Liver (tissue), 9 donors: Measurements from ENCODE around the gene DDX31. TPM values are rescaled to one million over a fixed set of nuclear protein-coding genes. Genes with fewer than 3 reads are reported as not detected.
"Not testable (repeated sequence)": the region's sequence is repeated elsewhere in the genome, so short reads cannot be mapped to it uniquely, and the experiment has no call there.

ENCODE experiments used
- DNase-seq: peaks from one replicate; pipeline ENCODE4 v3.0.0-alpha.2; 2017; ENCODE audit warnings: low spot score
- H3K27ac ChIP-seq, 2 donors: one replicate each; pipeline ENCODE4 v1.7.0; 2013; ENCODE audit warnings: inconsistent platforms in 2 of 2, low read length in 2 of 2, control low read depth in 1 of 2, low read depth in 1 of 2, mild to moderate bottlenecking in 1 of 2
- H3K27me3 ChIP-seq, 4 donors: one replicate each; pipeline versions ENCODE4 v1.6.1 to v1.7.0; 2013; ENCODE audit warnings: low read length in 3 of 4, inconsistent platforms in 1 of 4, mild to moderate bottlenecking in 1 of 4, moderate library complexity in 1 of 4; ENCODE audit not compliant: control insufficient read depth in 4 of 4, insufficient read depth in 4 of 4
- H3K36me3 ChIP-seq, 4 donors: one replicate each; pipeline versions ENCODE4 v1.6.1 to v1.7.0; 2013; ENCODE audit warnings: low read length in 3 of 4, mild to moderate bottlenecking in 3 of 4, low read depth in 1 of 4, moderate library complexity in 1 of 4; ENCODE audit not compliant: control insufficient read depth in 4 of 4, insufficient read depth in 3 of 4
- H3K4me1 ChIP-seq, 4 donors: one replicate each; pipeline versions ENCODE4 v1.6.1 to v1.7.0; 2013; ENCODE audit warnings: low read length in 3 of 4, mild to moderate bottlenecking in 3 of 4, moderate library complexity in 1 of 4; ENCODE audit not compliant: control insufficient read depth in 4 of 4, insufficient read depth in 4 of 4
- H3K4me3 ChIP-seq, 3 donors: one replicate each; pipeline versions ENCODE4 v1.6.1 to v1.7.0; 2013; ENCODE audit warnings: low read length in 3 of 3, control low read depth in 1 of 3, low read depth in 1 of 3, mild to moderate bottlenecking in 1 of 3
- H3K9ac ChIP-seq, 2 donors: one replicate each; pipeline ENCODE4 v1.7.0; 2013; ENCODE audit warnings: low read length in 2 of 2, mild to moderate bottlenecking in 2 of 2, moderate library complexity in 2 of 2, control low read depth in 1 of 2, low read depth in 1 of 2
- H3K9me3 ChIP-seq, 4 donors: one replicate each; pipeline versions ENCODE4 v1.6.1 to v1.7.0; 2013; ENCODE audit warnings: low read length in 3 of 4; ENCODE audit not compliant: control insufficient read depth in 4 of 4
- EGR1 ChIP-seq, 2 donors: IDR thresholded peaks; 2 replicates each; pipeline ENCODE4 v1.6.1; 2016 to 2018; ENCODE audit warnings: antibody characterized with exemption in 2 of 2, low read depth in 2 of 2
- FOXA1 ChIP-seq: IDR thresholded peaks from 2 replicates; pipeline ENCODE4 v1.6.1; 2016; ENCODE audit warnings: antibody characterized with exemption
- FOXA2 ChIP-seq: IDR thresholded peaks from 2 replicates; pipeline ENCODE4 v1.6.1; 2016; ENCODE audit warnings: antibody characterized with exemption
- GABPA ChIP-seq, 2 donors: IDR thresholded peaks in 1 of 2; conservative IDR thresholded peaks in 1 of 2; 2 replicates each; pipeline ENCODE4 v1.6.1; 2016; ENCODE audit warnings: antibody characterized with exemption in 2 of 2, mild to moderate bottlenecking in 1 of 2, moderate library complexity in 1 of 2
- HNF4A ChIP-seq, 2 donors: conservative IDR thresholded peaks; 2 replicates each; pipeline ENCODE4 v1.6.1; 2016; ENCODE audit warnings: antibody characterized with exemption in 2 of 2, mild to moderate bottlenecking in 2 of 2
- HNF4G ChIP-seq: IDR thresholded peaks from 2 replicates; pipeline ENCODE4 v1.6.1; 2016; ENCODE audit warnings: antibody characterized with exemption
- JUND ChIP-seq, 2 donors: IDR thresholded peaks; 2 replicates each; pipeline ENCODE4 v1.6.1; 2016; ENCODE audit warnings: antibody characterized with exemption in 2 of 2
- NR2F2 ChIP-seq: IDR thresholded peaks from 2 replicates; pipeline ENCODE4 v1.6.1; 2016; ENCODE audit warnings: antibody characterized with exemption
- RAD21 ChIP-seq, 2 donors: IDR thresholded peaks; 2 replicates each; pipeline ENCODE4 v1.6.1; 2016; ENCODE audit warnings: antibody characterized with exemption in 2 of 2, mild to moderate bottlenecking in 2 of 2
- RXRA ChIP-seq, 2 donors: IDR thresholded peaks; 2 replicates each; pipeline ENCODE4 v1.6.1; 2017 to 2018; ENCODE audit warnings: antibody characterized with exemption in 2 of 2, mild to moderate bottlenecking in 1 of 2
- SP1 ChIP-seq: IDR thresholded peaks from 2 replicates; pipeline ENCODE4 v1.6.1; 2018; ENCODE audit warnings: antibody characterized with exemption, mild to moderate bottlenecking
- TAF1 ChIP-seq: conservative IDR thresholded peaks from 2 replicates; pipeline ENCODE4 v1.6.1; 2016; ENCODE audit warnings: antibody characterized with exemption, mild to moderate bottlenecking
- YY1 ChIP-seq: IDR thresholded peaks from 2 replicates; pipeline ENCODE4 v1.6.1; 2016; ENCODE audit warnings: antibody characterized with exemption, mild to moderate bottlenecking
- WGBS: extraction: QIAGEN DNeasy Blood & Tissue Kit; methylation state at CpG from one replicate; pipeline ENCODE4 v1.1.7; 2013; 5-methylcytosine and 5-hydroxymethylcytosine counted together
- polyA plus RNA-seq, 2 donors: library from polyadenylated mRNA; stranded (reverse) in 1 of 2; unstranded in 1 of 2; fragments of 200-250 nt in 1 of 2; fragments of >200 nt in 1 of 2; fragmentation: Nextera tagmentation in 1 of 2; extraction: Ambion mirVana in 1 of 2; gene quantifications; one replicate each; pipeline versions ENCODE4 v1.2.1 to v1.2.3, GENCODE V29; 2013 to 2015
- total RNA-seq, 2 donors: library from RNA; depleted of rRNA; stranded (reverse); fragments of >200 nt; gene quantifications; one replicate each; pipeline ENCODE4 v1.2.3, GENCODE V29; 2014
- TF ChIP-seq, protein P1 (sequence below): IDR thresholded peaks from 2 replicates; pipeline ENCODE4 v1.6.1; 2016; ENCODE audit warnings: antibody characterized with exemption
- TF ChIP-seq, protein P2 (sequence below): IDR thresholded peaks from 2 replicates; pipeline ENCODE4 v1.6.1; 2016; ENCODE audit warnings: antibody characterized with exemption
- TF ChIP-seq, protein P3 (sequence below): IDR thresholded peaks from 2 replicates; pipeline ENCODE4 v1.6.1; 2016; ENCODE audit warnings: antibody characterized with exemption, mild to moderate bottlenecking
- donor health status: healthy.
- donor health status: healthy.
- donor health status: healthy.
- donor health status: healthy.
- donor health status: healthy.

DDX31 gene
- total and polyA plus RNA-seq, 4 donors = 2.5 to 9.6 (median 4.5) TPM

DNA sequence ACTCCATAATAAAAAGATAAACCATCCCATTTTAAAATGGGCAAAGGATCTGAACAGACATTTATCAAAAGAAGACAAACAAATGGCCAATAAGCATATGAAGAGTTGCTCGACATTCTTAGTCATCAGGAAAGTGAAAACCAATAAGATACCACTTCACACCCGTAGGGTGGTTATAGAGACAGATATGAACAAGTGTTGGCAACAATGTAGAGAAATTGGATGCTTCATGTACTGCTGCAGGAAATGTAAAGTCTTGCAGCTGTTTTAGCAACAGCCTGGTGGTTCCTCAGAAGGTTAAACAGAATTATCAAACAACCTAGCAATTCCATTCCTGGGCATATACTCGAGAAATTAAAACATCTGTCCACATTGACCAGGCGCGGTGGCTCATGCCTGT is 43.0 kb upstream of the DDX31 start (continued):
- TF ChIP-seq NR2F2 (no peak), FOXA2 (no peak)

DNA sequence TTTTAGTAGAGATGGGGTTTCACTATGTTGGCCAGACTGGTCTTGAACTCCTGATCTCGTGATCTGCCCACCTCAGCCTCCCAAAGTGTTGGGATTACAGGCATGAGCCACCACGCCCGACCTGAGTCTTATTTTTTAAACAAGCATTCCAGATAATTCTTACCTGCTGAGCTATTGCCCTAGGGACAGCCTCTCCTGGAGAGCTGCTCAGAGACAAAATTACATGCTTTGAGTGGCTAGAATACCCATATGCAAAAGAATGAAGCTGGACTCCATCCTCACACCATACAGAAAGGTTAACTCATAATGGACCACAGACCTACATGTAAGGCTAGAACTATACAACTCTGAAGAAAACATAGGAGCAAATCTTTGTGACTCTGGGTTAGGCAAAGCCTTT is 42.1 kb upstream of the DDX31 start:
- Histone ChIP-seq H3K36me3 (no peaks in the 10 kb centered on the region), H3K27ac (no peak overlapping the region), H3K27me3 (peaks cover 0 to 2% (median 0%) of the 10 kb centered on the region in 4 donors), H3K4me3 (no peak overlapping the region), H3K4me1 (no peaks in the 10 kb centered on the region), H3K9me3 (no peaks in the 10 kb centered on the region), H3K9ac (no peak overlapping the region)
- no peak for TF ChIP-seq RAD21 (IDR thresholded peaks at IDR 0.05)
- TF ChIP-seq, protein P1, sequence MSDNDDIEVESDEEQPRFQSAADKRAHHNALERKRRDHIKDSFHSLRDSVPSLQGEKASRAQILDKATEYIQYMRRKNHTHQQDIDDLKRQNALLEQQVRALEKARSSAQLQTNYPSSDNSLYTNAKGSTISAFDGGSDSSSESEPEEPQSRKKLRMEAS = no peak
- no peak for TF ChIP-seq YY1
- no peak for TF ChIP-seq FOXA1
- TF ChIP-seq NR2F2 = no peak
- no peak for TF ChIP-seq EGR1 (IDR thresholded peaks at IDR 0.05; ENCODE audit: low read depth in 2 of 2)
- TF ChIP-seq, protein P2, sequence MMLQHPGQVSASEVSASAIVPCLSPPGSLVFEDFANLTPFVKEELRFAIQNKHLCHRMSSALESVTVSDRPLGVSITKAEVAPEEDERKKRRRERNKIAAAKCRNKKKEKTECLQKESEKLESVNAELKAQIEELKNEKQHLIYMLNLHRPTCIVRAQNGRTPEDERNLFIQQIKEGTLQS = no peak
- no peak for TF ChIP-seq TAF1
- WGBS = 89% methylated on average over 3 of the region's 3 CpGs
- no peak for DNase-seq

DNA sequence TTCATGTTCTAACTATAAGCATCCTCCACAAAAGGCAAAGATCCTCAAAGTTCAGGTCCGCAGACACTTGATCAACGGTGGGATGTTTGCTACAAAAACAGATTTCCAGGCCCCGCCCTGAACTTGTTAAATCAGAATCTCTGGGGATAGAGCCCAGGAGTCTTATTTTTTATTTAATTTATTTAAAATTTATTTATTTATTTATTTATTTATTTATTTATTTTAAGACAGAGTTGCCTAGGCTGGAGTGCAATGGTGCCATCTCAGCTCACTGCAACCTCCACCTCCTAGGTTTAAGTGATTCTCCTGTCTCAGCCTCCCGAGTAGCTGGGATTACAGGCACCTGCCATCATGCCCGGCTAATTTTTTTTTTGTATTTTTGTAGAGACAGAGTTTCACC is 41.4 kb upstream of the DDX31 start:
- 89% methylated on average over 5 of the region's 5 CpGs for WGBS
- H3K4me1 ChIP-seq, H3K27ac ChIP-seq, H3K9ac ChIP-seq, H3K27me3 ChIP-seq, DNase-seq, H3K36me3 ChIP-seq, H3K4me3 ChIP-seq, H3K9me3 ChIP-seq: not testable (repeated sequence)

DNA sequence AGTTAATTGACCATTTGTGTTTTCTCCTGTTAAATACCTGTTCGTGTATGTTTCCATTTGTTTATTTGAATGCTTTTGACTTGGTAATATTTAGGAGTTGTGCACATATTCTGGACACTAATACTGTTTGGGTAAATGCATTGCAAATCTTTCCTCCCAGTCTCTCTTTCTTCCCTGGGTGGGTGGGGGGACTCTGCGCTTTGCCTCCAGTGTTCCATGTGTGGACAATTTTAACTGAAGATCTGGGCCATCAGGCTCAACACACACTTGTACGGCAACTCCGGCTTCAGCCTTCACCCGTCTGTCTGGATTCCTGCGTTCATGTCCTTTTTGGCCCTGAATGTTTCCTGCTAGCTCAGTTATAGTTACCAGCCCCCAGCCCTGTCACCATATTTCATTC is 40.5 kb upstream of the DDX31 start:
- H3K4me3 ChIP-seq = no peak overlapping the region
- DNase-seq = no peak
- H3K9me3 ChIP-seq = no peaks in the 10 kb centered on the region
- 82% methylated on average over 6 of the region's 6 CpGs for WGBS
- H3K36me3 ChIP-seq = no peaks in the 10 kb centered on the region
- no peak overlapping the region for H3K9ac ChIP-seq
- H3K27me3 ChIP-seq = peaks cover 0 to 6% (median 0%) of the 10 kb centered on the region in 4 donors
- TF ChIP-seq RXRA (IDR thresholded peaks at IDR 0.05) = no peak
- no peak for TF ChIP-seq SP1
- TF ChIP-seq JUND (IDR thresholded peaks at IDR 0.05) = no peak
- TF ChIP-seq, protein P1 = no peak
- no peak for TF ChIP-seq NR2F2
- TF ChIP-seq EGR1 (IDR thresholded peaks at IDR 0.05; ENCODE audit: low read depth in 2 of 2) = no peak
- H3K4me1 ChIP-seq = no peaks in the 10 kb centered on the region
- H3K27ac ChIP-seq = no peak overlapping the region

DNA sequence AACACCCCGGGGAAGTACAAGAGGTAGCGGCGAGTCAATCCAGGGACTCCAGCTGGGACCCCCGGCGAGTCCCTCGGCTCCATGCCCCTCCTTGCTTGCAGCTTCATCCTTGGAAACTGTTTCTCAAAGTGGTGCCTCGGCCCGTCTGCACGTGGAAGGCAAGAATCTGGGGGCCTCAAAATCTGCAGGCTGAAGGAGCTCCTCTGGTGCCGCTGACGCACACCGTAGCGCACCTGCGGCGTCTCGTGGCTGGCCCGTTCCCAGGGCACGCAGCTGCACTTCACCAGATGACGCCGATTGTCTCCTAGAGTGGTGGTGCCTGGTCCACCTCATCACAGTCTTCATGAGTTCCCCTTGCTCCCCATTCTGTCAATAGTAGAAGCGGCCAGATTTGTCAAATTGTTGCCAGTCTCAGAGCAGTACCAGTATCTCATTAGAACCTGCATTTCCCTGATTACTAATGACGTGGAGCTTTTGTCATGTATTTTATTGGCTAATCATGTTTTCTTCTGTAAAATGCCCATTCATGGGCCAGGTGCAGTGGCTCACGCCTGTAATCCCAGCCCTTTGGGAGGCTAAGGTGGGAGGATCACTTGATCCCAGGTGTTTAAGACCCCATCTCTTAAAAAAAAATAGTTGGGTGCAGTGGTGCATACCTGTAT is 39.1 kb upstream of the DDX31 start:
- no peak overlapping the region for H3K4me3 ChIP-seq
- H3K9me3 ChIP-seq = no peaks in the 10 kb centered on the region
- no peak overlapping the region for H3K9ac ChIP-seq
- no peak overlapping the region for H3K27ac ChIP-seq
- 84% methylated on average over 23 of the region's 23 CpGs for WGBS
- no peaks in the 10 kb centered on the region for H3K4me1 ChIP-seq
- no peak for DNase-seq
- H3K36me3 ChIP-seq = no peaks in the 10 kb centered on the region
- H3K27me3 ChIP-seq = peaks cover 0 to 6% (median 0%) of the 10 kb centered on the region in 4 donors
- TF ChIP-seq HNF4G = no peak
- TF ChIP-seq EGR1 (IDR thresholded peaks at IDR 0.05; ENCODE audit: low read depth in 2 of 2) = no peak
- no peak for TF ChIP-seq GABPA (IDR thresholded peaks at IDR 0.05 in 1 of 2, conservative IDR thresholded peaks at IDR 0.05 in 1 of 2)
- TF ChIP-seq, protein P1 = no peak
- TF ChIP-seq, protein P3, sequence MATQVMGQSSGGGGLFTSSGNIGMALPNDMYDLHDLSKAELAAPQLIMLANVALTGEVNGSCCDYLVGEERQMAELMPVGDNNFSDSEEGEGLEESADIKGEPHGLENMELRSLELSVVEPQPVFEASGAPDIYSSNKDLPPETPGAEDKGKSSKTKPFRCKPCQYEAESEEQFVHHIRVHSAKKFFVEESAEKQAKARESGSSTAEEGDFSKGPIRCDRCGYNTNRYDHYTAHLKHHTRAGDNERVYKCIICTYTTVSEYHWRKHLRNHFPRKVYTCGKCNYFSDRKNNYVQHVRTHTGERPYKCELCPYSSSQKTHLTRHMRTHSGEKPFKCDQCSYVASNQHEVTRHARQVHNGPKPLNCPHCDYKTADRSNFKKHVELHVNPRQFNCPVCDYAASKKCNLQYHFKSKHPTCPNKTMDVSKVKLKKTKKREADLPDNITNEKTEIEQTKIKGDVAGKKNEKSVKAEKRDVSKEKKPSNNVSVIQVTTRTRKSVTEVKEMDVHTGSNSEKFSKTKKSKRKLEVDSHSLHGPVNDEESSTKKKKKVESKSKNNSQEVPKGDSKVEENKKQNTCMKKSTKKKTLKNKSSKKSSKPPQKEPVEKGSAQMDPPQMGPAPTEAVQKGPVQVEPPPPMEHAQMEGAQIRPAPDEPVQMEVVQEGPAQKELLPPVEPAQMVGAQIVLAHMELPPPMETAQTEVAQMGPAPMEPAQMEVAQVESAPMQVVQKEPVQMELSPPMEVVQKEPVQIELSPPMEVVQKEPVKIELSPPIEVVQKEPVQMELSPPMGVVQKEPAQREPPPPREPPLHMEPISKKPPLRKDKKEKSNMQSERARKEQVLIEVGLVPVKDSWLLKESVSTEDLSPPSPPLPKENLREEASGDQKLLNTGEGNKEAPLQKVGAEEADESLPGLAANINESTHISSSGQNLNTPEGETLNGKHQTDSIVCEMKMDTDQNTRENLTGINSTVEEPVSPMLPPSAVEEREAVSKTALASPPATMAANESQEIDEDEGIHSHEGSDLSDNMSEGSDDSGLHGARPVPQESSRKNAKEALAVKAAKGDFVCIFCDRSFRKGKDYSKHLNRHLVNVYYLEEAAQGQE = no peak
- TF ChIP-seq HNF4A (conservative IDR thresholded peaks at IDR 0.05) = no peak
- TF ChIP-seq RAD21 (IDR thresholded peaks at IDR 0.05) = no peak
- no peak for TF ChIP-seq RXRA (IDR thresholded peaks at IDR 0.05)
